Stimulated activated CD4-positive, alpha-beta T cell treated with anti-CD3 and anti-CD28 coated beads, TNF-alpha, amount 100 ng/mL, for 4 hours (primary cell): ENCODE results near the gene LDAH.
"Not testable (repeated sequence)": the region's sequence is repeated elsewhere in the genome, so short reads cannot be mapped to it uniquely, and the experiment has no call there.

Experiments used
- DNase-seq, 3 experiments: peaks; one replicate each; pipeline ENCODE4 v3.0.0-alpha.2; 2020; ENCODE audit warnings: low read depth in 3 of 3

The LDAH gene

DNA sequence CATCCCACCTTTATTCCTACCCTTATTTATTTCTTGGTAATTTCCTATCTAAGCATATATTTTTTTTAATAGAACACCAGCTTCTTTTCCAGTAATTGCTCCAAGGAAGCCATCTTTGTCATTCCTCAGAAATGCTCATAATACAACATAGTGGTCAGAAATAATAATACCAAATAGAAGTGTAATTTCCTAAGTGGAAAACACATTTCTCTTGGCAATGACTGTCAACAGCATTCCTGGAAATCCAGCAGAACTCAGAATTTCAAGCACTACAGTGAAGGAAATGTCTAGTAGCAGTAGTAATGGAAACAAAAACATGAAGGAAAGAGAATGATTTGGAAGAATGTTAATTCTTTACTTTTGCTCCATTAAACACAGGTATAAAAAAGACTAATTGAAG lies 99.4 kb downstream of the LDAH start:
- DNase-seq: no peak

DNA sequence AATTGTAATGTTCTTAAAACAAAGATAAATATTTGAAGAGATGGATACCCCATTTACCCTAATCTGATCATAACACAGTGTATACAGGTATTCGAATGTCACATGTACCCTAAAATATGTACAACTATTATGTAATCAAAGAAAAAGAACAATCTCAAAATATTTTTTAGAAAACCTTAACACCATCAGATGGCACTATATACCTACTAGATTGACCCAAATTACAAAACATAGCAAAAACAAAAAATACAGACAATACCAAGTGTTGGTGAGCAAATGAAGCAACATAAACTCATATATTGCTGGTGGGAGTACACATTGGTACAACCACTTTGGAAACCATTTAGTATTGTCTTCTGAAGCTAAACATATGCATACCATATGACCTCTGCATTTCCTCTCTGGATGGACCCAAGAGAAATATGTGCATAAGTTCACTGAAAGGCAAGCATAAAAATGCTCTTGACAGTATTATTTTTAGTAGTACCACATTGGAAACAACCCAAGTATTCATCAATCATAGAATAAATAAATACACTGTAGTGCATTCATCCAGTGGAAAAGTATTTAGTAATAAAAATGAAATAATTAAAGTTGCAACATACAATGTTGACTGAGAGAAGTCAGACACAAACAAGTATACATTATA lies 100.2 kb downstream of the LDAH start:
- DNase-seq: no peak

DNA sequence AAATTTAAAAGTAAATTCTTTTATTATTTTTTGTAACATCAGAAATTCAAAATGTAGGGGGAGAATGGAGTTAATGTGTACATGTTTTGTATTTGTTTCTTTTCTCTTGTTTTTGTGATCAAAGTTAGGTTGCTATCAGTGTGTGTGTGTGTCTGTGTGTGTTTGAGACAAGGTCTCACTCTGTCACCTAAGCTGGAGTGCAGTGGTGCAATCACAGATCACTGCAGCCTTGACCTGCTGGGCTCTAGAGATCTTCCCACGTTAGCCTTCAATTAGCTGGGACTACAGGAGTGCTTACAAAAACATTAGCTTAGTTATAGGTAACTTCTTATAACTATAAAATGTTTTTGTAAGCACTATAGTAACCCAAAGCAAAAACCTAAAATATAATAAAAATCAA lies 105.3 kb downstream of the LDAH start:
- DNase-seq: no peak

DNA sequence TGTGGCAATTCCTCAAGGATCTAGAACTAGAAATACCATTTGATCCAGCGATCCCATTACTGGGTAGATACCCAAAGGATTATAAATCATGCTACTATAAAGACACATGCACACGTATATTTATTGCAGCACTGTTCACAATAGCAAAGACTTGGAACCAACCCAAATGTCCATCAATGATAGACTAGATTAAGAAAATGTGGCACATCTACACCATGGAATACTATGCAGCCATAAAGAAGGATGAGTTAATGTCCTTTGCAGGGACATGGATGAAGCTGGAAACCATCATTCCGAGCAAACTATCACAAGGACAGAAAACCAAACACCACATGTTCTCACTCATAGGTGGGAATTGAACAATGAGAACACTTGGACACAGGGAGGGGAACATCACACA lies 106.7 kb downstream of the LDAH start:
- DNase-seq: not testable (repeated sequence)

DNA sequence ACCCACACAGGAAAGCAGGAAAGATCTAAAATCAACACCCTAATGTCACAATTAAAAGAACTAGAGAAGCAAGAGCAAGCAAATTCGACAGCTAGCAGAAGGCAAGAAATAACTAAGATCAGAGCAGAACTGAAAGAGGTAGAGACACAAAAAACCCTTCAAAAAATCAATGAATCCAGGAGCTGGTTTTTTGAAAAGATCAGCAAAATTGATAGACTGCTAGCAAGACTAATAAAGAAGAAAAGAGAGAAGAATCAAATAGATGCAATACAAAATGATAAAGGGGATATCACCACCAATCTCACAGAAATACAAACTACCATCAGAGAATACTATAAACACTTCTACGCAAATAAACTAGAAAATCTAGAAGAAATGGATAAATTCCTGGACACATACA lies 108.5 kb downstream of the LDAH start:
- DNase-seq: not testable (repeated sequence)

DNA sequence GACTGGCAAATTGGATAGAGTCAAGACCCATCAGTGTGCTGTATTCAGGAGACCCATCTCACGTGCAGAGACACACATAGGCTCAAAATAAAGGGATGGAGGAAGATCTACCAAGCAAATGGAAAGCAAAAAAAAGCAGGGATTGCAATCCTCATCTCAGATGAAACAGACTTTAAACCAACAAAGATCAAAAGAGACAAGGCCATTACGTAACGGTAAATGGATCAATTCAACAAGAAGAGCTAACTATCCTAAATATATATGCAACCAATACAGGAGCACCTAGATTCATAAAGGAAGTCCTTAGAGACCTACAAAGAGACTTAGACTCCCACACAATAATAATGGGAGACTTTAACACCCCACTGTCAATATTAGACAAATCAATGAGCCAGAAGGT lies 109.3 kb downstream of the LDAH start:
- DNase-seq: not testable (repeated sequence)

DNA sequence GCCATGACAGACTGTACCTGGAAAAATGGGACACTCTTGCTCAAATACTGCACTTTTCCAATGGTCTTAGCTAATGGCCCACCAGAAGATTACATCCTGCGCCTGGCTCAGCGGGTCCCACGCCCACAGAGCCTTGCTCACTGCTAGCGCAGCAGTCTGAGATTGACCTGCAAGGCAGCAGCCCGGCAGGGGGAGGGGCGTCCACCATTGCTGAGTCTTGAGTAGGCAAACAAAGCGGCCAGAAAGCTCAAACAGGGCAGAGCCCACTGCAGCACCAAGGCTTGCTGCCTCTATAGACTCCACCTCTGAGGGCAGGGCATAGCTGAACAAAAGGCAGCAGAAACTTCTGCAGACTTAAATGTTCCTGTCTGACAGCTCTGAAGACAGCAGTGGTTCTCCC lies 111.3 kb downstream of the LDAH start:
- not testable (repeated sequence) for DNase-seq

DNA sequence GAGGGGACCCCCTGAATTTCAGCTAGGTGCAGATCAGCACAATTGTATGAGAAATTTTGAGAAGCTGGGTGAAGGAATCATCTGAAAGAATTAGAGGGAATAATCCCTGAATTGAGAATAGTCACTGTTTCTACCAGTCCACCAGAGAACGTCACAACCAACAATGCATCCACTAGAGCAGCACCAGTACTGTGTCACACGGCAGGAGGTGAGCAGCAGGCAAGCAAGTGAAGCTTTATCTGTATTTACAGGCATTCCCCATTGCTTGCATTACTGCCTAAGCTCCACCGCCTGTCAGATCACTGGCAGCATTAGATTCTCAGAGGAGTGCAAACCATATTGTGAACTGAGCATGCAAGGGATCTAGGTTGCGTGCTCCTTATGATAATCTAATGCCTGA lies 115.3 kb downstream of the LDAH start:
- no peak for DNase-seq

DNA sequence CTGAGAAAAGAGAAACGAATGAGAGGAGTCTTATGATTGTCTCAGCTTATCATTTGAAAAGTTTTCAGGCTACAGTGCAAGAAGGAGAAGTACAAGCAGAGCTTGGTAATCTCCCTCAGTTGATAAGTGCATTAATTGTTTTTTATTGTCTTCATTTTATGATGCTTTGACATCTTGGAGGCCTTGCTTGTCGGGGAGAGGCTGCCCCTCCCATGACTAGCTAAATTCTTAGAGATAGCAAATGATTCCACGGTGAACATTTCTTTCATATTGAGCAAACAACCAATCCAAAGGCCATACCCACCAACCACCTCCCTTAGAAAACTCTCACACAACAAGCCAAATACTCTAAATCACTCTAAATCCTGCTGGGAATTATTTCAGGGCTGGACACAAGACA lies 116.1 kb downstream of the LDAH start:
- no peak for DNase-seq

DNA sequence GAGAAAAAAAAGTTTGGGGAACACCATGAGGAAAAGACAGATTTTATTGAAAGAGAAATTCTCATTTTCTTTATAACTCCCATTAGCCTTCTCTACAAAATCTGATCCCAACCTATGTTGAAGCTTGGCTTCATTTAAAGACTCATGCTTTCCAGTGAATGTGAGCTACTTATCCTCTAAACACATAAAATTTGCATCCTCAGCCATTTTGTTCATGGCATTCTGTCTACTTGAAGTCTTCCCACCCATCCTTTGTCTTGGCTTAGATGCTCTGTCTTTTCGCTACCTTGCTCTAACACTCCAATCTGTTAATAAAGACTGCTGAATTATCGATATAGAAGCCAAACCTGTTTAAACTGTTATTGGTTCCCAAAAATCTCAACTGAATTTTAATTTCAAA lies 116.7 kb downstream of the LDAH start:
- DNase-seq: no peak

DNA sequence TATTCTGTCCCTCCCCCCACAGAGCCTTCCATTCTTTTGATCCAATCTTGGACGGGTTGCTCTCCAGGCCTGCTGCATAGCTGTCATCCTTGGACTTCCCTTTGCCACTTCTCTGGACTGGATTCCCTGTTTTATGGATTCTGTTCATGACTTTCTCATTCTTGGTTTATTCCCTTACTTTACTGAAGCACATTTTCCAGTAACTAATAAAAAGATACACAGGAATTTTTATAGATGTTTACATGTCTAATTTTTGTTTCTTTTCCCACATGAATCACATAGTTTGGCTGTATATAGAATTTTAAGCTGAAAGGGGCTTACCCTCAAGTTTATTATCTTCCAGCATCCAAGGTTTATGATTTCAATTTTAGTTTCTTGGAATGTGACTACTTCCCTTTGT lies 118.0 kb downstream of the LDAH start:
- no peak for DNase-seq

DNA sequence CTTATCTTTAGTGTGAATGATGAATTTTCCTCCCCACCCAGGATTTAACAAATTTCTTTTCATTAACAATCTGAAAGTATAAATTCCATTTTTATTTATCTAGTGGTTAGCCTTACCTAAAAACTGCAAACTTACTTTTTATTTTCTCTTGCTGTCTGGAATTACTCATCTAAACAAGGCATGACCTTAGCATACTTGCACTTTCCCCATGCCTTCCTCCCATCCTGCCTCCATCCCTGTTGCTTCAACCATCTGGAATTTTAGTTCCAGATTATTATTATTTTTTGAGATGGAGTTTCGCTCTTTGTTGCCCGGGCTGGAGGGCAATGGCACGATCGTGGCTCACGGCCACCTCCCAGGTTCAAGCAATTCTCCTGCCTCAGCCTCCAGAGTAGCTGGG lies 120.3 kb downstream of the LDAH start:
- DNase-seq: no peak

DNA sequence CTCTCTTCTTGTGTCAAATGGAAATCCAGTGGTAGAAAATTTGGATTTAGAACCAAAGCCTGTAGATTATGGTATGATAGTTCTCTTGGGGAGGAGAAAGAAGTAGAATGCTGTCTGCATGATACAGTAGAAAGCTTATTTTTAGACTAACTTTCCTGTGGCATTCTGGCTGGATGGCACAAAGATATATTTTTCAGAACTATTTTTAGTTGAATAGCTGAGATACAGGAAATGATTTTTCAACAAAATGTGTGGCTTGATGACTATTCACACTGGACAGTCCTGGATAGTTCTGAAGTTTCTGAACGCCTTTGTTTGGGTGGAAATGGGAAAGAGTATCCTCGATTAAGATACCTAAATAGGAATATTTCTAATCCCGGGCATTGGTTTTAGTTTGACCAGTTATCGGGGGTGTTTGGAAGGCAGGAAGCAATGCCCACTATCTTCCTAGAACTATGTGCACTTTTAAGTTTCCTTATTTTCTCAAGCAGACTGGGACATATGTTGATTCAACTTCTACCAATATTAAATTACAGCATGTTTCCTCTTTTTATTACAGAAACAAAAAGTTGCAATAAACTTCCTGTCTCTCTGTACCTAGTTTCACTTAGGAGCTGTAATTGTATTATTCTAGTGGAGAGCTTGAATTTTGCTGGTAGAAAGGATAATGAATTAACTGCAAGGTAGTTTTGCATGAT lies 123.8 kb downstream of the LDAH start:
- no peak for DNase-seq

DNA sequence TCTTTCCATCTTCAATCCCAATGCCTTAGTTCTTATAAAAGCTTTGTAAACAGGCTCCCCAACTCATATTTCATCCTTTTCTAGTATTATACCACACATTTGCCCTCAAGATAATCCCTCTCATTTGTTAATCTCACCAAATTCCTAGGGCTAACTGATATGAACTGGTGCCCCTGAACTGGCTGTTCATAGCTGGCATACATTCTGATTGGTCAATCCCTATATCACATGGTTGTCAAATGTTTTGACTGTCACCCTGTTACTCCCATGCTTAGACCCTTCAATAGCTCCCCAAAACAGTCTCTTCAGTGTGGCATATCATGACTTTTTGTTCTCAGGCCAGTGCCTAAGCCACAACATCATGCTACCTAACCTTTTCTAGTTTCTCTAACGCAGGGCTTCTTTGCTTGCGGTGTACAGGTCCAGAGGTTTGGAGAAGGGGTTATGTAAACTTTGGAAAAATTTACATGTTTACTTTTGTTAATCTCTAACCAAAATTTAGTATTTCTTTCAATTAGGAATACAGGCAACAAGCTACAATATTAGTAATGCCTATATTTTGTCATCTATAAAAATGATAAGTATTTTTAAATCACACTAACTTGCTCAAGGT lies 125.5 kb downstream of the LDAH start:
- no peak for DNase-seq

DNA sequence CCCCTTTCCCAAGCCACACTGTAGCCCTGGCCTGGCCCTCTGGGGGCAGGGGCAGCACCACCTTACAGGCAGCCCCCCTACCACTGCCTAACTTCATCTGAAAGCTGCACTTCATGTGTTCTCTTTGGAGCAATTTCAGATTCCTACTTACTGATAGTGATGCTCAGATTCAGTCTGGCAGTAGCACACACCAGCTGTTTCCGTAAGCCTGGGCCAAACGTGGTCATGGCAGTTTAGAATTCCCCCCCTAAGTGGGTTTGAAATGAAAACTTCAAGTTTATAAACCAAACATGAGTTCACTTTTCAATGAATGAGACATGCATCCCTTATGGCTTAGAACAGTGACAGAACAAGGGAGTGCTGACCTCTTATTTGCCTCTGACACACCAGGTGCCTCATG lies 126.5 kb downstream of the LDAH start:
- DNase-seq: no peak

DNA sequence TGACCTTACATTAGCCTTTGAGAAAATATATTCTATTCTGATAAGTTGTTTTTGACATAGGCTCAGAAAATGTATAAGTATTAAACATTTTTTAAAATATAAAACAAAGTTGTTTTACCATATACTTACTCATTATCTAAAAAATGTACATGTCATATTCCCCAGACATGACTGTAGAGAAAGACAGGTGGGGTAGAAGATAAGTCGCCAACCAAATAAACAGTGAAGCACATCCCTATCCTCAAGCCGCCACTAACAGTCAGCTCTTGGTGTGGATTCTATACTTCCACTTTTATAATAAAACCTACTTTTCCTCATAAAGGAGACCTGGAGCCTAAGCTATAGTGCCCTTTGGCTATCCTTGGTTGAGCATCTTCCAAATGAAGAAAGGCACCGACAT lies 129.6 kb downstream of the LDAH start:
- DNase-seq: no peak

DNA sequence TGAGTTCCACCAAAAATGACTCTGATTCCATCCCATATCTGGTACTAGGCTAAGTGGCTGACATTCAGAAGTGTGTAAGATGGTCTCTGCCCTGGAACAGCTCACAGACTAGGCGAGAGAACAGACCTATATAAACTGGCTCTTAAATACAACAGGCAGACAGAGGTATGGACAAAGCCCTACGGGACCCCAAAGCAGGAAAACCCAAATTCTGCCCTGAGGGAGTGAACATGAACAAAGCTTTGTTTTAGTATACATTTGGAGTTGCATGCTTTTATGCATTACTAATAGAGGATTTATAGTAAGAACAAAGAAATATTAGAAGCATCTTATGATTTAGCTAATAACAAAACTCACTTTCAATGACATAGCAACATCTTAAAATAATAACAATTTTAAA lies 130.8 kb downstream of the LDAH start:
- no peak for DNase-seq

DNA sequence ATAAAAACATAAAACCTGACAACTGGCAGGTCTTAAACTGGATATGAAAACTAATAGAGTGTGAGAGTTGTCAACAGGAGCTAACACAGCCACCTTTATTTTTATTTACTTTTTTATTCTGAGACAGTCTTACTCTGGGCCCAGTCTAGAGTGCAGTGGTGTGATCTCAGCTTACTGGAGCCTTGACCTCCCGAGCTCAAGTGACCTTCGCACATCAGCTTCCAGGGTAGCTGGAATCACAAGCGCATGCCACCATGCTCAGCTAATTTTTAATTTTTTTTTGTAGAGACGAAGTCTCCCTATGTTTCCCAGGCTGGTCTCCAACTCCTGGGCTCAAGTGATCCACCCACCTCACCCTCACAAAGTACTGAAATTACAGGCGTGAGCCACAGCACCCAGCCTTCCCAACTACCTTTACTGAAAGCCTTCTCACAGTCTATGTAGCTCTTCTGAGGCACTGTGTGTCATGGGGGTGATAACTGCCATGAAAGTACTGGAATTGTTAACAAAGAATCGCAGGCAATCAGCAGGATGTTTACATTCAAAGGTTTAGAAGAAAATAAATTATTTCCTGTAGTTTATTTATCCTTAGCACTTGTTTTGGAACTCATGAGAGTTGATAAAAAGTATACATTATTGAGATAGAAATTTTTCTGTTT lies 131.7 kb downstream of the LDAH start:
- DNase-seq: no peak

DNA sequence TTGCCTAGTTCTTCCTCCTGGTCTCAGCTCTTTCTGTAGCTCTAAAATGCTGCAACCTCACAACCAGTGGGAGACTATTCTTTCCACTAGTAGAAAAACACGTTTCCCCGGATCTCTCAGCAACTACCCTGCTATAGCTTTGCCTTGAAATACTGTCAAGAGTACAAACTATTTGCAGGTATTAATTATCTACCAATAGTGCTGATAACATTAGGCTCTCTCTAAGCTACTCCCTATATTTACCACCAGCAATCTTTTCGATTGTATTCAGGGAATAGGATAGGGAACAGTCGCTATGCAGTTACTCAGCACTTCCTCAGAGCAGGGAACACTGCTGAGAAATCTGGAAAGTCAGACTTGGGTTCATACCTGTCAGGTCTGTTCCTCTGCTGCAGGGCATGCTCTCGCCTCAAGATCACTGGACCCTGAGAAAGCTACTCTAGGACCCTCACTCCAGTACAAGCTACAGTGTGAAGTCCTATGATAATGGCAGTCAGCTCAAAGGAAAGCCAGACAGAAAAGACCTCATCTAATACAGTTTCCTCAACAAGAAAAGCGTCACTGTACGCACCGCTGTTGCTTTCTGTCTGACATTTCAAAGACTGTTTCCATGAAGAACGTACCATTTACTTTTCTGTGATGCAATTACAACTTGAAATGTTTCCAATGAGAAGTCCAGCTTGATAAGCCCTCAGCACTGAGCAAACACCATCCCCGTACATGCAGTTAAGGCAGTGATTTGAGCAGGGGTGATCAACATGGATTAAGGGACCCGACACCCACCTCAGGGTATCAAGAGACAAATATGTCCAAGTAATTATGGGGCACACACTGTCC lies 133.3 kb downstream of the LDAH start:
- no peak for DNase-seq

DNA sequence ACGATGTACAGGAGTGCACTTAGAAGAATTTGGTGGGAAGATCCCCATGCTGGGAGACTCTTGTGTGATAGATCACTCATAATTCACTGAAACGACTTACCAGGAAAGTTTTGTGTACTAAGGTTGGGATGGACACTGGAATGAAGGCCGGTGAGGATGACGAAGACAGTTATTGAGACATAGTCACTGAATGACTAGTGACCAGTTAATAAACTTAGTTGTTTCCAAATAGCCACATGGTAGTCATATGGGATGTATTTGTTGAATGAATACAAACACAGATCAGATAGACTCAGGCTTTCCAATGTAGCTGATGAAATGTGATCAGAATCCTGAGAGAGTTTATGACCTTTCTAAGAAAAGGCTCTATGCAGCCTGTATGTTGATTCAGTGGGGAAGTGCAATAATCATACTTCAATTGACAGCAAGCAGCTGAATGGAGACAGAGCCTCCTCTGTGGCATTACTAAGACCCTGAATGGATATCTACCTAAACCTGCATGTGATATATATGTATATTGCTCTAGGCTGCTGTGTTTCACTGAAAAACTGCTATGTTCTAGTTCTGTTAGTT lies 135.6 kb downstream of the LDAH start:
- no peak for DNase-seq

DNA sequence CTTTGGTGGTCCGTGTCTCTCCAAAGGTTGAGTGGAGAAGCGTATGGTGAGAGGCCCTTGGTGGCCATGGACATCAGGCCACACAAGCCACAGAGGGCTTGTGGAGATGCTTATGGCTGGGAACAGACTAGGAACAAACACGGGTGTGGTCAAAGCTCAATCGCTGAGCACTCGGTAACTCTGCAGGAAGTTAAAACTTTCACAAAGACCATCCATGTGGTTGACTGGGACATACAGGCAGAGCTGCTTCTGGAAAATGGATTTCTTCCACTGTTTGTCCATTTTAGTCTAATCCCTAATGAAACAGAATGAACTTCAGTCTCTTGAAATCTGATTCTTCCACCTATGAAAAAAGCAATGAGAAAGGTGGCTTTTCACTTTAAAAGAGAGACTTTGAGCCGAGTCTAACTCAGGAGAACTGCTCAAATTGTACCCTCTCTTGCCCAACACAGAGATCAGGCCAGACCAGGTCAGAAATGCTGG lies 138.3 kb downstream of the LDAH start:
- no peak for DNase-seq
